Cerebellar nuclear complex (tissue), 1 donor: Measurements from ENCODE around the gene KDSR.
"Not testable (repeated sequence)": the region's sequence is repeated elsewhere in the genome, so short reads cannot be mapped to it uniquely, and the experiment has no call there.

Source experiments
- DNase-seq, 2 experiments: peaks; one replicate each; lab custom pipeline; 2025; lab: John Stamatoyannopoulos, UW

Gene KDSR

DNA sequence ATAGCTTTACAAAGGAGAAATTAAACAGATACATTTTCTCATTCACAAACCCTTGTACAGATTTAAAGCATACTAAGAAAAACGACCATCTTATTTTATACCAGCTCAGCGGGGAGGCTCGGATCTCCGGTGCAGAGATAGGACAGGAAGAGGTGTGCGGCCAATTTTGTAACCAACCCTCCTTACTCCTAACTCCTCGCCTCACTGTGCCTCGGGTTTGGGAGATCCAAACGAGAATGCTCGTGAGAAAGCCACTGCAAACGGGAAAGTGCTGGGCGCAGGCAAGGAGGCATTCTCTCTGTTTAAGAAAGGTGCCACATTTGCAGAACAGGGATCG is 1.2 kb downstream of the KDSR start:
- DNase-seq, result no peak

DNA sequence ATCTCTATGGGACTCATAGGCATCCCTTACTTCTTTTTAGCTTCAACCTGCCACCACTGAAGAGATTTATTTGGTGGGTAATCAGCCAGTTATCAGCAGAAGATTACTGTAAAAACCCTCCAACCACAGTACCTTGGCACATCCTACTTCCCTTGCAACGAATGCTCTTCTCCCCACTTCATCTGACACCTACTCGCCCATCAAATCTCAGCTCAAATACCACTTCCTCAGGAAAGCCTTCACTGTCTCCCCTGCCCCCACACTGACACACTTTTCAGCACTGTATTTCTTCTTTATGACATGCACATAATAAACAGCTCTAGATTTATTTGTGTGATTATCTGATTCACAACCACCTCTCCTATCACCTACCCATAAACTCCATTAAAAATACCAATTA is 3.1 kb downstream of the KDSR start:
- DNase-seq, result no peak

DNA sequence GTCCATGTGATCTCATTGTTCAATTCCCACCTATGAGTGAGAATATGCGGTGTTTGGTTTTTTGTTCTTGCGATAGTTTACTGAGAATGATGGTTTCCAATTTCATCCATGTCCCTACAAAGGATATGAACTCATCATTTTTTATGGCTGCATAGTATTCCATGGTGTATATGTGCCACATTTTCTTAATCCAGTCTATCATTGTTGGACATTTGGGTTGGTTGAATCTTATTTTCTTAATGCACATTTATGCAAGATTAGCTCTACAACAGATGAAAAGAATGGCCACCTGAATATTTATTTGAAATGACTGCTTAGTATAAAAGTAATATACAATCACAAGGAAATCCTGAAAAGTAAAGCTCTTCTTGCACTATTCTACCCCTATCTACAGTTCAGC is 3.6 kb downstream of the KDSR start:
- not testable (repeated sequence) for DNase-seq

DNA sequence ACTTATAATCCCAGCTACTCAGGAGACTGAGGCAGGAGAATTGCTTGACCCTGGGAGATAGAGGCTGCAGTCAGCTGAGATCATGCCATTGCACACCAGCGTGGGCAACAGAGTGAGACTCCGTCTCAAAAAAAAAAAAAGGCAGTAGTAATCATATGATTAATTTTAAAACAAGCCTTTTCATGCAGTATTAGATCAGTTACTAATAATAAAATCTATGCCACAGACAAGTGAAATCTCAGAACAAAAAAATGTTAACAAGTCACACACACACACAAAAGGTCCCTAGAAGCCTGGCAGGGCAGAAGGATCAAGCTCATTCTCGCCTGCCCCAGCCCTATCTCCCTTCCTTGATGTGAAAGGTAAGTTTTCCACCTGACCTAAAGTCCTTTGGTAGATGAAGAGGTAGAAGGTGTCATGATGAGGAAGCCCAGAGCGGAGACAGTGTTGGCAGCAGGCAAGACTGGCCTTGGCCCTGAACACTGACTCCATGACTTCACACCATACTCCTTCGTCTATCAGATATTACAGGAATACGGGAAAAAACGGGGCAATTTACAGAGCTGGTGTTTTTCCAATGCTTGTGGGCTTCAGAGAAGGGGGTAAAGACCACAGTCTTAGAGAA is 10.6 kb downstream of the KDSR start:
- DNase-seq, result no peak

DNA sequence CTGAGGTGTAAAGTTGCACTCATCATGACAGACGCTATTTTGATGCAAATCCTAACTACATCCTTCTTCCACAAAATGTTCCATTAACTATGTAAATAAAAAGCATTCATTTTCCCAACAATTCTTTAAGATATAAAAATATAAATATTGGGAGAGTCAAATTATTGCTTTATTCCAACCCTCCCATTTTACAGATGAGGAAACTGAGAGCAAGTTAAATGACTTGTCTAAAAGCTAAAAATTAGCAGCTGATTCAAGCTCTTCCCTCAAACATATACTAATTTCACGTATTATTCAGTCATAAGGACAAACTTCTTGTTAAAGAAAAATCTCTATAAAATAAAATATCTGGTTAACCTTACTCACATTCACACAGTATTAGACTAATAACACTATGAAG is 16.8 kb downstream of the KDSR start:
- no peak for DNase-seq

DNA sequence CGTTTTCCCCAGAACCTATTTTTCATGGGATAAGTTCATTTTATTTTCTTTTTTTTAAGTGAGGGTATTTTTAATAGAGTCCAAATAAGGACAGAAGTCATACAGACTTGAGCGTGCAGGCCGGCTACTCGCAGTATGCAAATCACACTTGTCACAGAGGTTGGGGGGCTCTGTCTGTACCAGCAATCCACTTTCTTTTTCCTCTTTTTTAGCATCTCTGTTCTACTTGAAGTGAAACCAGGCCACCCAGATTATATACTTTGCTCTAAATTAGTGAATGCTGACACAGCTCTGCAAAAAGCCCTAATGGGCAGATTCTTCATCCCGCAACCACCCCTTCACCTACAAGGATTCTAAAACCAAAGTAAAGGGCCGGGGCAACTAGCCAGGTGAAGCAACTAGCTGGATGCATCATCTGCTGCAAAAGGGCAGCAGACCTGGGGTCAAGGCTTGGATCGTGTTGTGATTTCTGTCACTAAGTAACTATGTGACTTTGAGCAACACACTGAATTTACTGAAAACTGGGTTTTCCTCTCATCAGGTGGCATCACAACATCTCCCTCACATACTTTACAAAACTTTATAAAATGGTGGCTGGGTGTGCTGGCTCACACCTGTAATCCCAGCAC is 18.4 kb downstream of the KDSR start:
- no peak for DNase-seq

DNA sequence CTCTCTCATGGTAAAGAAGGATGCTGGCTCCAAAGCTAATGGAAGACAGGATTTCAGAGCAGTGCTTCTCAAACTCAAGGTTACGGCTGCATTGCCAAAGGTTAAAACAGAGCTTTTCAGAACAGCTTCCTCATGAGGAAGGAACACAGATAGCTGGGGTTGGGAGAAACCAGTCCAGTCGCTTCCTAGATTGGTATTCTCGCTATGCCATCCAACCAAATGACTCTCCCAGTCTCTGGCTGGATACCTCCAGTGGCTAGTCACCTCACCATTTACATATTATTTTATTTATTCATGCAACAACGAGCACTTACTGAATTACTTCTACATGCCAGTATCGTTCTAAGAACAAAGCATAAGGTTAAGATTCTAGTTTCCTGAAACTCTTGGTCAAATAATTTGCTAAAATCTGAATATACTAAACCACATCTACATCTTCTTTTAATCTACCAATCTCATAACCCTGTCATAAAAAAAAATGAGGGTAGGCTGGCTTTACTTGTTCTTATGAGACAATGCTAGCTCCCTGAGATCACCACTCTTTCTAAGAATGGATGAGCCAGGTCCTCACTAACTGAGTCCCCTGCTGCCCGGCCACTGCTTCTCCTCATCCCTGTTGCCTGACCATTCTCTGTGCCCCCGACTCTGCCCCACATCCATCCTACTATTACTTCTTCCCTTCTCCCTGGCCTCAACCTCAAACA is 20.4 kb downstream of the KDSR start:
- no peak for DNase-seq

DNA sequence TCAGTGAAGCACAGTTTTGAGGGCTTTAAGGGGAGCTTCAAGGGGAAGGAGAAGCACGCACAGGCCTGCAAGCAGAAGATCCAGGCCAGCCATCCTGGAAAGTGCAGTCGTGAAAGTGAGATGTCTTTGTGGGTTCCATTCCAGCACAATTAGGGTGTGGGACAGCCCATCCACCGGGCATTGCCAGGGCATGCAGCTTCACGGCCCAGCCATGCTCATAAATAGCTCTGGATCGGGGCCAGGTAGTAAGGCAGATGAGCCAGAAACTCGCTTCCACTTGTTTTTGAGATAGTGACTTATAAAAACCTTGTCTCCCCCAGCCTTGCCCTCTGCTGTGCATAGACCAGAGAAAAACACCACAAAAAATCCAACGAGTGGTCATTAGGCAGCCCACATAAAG is 21.0 kb downstream of the KDSR start:
- no peak for DNase-seq

DNA sequence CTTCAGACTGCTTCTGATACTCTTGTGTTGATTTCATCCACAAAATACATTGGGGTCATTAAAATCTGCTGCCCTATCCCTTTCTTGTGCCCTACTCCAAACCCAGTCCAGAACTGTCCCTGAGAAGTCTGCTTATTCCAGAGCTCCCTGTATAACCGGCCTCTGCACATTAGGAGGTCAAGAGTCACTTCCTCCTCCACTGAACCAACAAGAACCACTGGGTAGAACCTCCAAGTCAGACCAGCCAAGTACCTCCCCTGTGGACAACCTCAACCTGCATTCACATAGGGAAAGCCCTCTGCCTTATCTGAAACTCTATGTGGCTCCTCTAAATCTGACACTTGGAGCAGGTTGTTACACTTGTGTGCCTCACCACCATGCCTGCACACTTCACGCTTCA is 22.1 kb downstream of the KDSR start:
- no peak for DNase-seq

DNA sequence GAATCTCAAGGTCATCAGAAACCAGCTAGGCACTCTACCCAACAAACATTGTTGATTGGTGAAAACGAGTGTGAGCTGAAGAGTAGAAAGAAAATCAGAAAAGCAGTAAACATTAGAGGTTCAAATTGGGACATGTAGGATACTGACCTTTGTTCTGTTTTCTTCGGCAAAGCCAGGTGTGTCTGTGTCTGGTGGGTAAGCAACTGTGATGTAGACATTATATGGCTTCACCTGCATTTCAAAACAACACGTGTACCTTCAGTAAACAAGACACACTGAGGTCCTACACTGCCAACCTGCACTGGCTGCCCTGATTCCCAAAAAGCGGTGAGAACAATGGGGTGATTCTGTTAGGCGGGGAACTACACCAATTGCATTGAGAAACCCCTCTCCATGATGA is 22.7 kb downstream of the KDSR start:
- DNase-seq, result no peak

DNA sequence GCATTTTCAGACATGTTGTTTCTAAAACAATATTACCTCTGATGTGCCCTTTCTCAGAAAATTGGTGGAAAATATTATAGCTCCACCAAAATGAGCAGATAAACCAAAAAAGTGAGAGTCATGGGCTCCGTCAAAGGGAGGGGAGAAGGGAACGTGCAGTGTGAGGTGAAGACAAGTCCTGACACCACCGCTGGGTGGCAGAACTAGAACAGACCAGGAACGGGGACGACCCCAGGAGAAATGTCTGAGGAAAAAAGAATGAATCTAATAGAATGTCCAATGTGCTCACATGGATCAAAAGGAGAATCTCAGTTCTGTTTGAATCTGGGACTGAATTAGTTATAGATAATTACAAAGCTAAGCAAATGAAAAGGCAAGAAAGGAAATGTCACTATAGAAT is 24.8 kb downstream of the KDSR start:
- no peak for DNase-seq

DNA sequence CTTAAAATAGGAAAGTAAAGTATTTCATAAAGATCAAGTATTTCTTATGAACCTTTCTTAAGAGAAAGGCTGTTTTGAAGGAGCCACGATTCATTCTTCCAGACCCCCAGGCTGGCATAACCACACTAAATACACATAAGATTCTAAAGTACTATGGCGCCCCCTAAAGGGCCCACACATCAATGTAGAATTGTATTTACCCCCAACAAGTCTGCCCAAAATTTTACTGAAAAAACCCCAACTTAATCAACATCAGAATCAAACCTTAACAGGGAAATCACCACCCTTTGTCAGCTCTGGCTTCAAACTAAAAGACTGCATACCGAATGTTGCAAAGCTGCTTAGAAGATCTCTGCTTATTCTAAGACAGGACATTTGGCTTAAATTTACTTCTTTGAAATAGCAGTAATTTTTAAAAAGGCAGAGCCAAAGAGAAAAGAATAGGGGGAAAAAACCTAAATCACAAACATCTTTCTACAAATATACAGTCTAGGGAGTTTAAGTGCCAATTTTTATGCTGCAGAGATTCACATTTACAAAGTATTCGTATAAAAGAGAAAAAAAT is 27.0 kb downstream of the KDSR start:
- DNase-seq, result no peak

DNA sequence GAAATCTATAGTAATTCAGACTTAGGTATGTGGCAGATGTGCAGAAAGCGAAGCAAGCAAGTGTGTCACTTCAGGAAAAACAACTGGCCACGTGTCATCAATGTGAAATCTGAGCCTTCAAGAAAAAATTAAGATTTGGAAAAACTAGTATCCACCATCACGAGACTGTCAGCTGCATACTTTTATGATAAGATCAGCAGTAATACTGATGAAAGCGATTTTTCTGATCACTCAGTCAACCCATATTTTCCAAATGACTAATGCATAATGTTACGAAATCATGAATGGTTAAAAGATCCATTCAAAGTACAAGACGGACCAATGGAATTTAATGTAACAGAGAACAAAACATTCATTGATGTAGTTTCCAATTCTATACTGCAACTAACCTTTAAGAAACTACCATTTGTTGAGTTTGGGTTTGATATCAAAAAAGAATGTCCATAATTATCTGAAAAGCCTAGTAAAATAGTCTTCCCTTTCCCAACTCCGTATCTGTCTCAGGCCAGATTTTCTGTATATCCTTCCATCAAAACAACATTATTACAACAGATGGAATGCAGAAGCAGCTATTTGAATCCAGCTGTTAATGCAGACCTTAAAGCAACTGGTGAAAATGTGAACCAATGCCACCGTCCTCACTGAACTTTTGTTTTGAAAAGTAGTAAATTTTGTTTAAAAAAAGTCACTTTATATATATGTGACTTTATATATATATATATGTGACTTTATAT is 30.5 kb downstream of the KDSR start:
- no peak for DNase-seq

DNA sequence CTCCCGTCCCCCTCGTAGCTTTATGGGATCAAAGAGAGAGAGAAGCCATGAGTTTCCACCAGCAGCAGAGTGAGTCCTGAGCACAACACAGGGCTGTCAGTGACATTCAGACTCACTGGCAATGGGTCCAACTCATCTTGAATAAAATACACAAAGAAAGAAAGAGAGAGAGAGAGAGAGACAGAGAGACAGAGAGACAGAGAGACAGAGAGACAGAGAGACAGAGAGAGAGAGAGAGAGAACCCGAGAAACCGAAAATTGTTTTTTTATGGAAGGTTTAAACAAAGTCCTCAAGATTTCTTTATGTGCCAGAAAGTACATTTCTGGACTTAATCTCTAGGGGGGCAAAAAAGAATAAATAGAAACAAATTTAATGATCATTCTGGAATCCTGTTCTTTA is 35.9 kb downstream of the KDSR start:
- no peak for DNase-seq

DNA sequence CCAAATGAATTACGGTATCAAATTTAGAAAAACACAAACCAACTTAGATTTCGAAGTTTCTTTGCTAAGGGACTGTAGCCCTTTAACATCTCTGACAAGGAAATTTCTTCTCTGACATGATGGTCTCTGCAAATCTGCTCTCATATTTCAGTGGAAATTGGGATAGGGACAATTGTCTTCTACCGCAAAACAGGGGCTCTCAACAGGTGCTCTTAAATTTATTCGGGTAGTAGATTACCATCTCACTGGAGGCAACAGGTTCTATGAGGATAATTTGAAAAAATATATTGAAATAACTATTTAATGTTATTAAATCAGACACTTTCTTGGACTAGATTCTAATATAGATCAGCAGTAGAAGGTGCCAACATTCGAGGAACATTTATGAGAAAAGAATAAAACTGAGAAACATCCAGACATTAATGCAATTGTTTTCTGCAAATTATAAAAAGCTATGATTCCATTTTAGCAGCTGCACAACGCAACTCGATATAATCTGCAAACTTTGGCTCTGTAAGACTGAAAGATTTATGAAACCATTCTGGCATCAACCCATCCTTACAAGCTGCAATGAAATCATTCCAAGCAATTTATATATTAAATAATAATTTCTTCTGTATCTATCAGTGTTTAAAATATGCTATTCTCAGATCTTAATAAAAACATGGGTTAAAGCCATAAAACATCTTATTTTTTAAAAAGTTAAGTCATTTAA is 37.4 kb downstream of the KDSR start:
- no peak for DNase-seq

DNA sequence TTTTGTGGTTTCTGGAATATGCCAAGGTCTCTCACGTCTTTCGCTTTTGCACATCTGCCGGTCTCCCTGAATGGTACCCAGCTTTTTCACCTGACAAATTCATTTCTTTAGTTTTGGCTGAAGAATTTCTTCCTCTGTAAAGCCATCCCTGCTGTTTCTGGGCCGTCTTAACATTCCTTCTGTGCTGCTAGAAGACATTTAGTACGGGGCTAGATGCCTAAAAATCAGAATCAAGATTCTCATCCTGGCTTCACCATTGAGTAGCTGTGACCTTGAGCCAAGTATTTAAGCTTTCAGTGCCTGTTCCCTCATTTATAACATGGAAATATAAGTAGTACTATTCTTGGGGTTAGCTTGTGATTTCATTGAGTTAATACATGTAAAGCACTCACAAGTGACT is 41.0 kb downstream of the KDSR start:
- DNase-seq, result no peak

DNA sequence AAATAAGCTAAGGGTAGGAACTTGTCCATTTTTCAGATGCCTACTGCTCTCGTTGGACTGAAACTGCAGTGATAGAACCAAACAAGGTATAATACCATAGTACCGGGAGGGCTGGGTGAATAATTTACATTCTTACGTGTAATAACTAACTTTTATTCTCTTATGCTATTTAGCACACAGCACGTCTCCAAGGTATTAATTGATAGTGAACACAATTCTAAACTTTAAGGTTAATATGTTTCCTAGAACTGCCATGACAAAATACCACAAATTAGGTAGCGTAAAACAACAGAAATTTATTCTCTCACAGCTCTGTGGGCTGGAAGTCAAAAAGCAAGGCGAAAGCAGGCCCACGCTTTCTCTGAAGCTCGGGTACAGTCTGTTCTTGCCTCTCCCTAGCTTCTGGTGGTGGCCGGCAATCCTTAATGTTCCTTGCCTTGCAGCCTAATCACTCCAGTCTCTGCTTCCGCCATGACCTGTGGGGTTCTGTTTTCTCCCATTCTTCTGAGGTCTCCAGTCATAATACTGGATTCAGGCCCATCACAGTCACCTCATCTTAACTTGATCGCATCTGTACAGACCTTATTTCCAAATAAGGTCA is 41.8 kb downstream of the KDSR start:
- DNase-seq, result no peak

DNA sequence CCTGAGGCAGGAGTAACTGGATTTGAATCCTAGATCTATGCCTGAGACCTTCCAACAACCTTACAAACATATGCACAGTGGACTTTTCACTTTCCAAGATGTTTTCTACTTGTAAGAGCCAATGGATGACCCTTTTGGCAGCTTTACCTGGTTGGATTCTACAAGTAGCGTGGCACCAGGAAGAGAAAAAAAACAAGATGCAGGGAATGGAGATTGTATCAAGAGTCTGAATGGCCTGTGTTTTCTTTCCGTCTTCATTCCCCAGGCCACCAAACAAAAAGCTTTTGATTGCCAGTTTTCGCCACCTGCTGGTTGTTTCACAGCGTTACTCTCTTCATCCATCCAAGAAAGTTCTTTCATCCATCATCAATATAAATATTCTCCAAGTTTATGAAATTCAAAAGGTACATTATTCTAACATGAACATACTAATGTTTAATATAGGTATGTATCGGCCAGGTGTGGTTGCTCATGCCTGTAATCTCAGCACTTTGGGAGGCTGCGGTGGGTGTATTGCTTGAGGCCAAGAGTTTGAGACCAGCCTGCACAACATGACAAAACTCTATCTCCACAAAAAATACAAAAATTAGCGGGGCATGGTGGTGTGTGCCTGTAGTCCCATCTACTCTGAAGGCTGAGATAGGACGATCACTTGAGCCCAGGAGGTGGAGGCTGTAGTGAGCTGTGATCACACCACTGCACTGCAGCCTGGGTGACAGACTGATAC is 43.9 kb downstream of the KDSR start:
- DNase-seq, result no peak

DNA sequence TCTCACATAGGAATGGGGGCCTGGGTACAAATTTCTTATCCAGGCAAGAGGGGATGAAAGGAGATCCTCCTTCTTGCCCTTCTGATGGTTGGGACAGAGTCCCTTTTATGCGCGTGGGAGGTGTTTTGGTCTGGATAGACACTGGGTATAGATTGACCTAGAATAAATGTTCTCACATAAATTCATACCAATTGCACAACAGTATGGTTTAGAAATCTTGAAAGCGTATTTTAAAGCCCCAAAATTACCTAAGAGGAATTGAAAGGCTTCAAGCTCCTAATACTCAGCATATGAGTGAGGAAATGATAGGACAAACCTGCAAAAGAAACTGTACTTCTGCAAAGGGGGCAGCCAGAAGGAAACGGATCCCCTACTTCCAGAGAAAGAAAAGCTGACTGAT is 44.8 kb downstream of the KDSR start:
- no peak for DNase-seq

DNA sequence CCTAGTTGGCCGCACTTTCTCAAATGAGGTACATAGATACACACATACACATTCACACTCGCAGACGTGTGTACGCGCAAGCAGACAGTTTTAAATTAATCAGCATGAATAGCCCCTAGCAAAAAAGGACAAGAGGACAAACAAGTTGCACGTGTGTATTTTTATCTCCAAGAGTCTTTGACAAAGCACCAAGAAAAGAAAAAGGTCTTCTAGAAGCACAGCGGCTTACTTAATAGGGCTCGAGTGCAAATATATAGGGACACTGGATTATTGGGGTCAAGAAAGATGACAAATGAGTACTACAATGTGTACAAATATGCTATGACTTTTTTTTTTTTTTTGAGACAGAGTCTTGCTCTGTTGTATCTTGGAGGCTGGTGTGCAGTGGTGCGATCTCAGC is 45.7 kb downstream of the KDSR start:
- DNase-seq, result no peak

DNA sequence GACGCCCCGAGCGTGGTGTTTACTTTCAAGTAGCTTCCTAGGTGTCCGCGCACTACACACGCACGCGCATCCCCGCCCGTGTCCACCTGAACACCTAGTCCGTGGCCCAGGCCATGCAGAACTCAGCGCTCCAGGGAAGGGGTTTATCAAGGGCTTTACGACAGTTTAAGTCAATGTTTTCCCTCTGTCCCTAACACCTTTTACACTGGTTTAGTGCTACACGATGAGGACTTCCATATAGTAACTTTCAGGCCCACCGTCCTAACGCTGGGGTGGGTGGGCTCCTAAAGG is 46.1 kb downstream of the KDSR start:
- DNase-seq, result no peak
